ENCODE data around the gene KRT33A.

KRT33A gene

GRCh38 chr17:41298458-41299135 lies 52.0 kb downstream of the KRT33A start:
- Mint-ChIP-seq H3K27ac (no peak overlapping the region), H3K4me3 (no peak overlapping the region), H3K4me1 (no peaks in the 10 kb centered on the region), H3K9me3 (peaks cover 19% of the 10 kb centered on the region), H3K36me3 (ENCODE audit: low read depth) (no peaks in the 10 kb centered on the region), H3K27me3 (ENCODE audit: low read depth, poor library complexity) (peaks cover 10% of the 10 kb centered on the region)
- no peak for TF ChIP-seq CTCF (IDR thresholded peaks at IDR 0.05)
- no peak for DNase-seq

- Mint-ChIP-seq H3K27me3 (ENCODE audit: low read depth, poor library complexity) (peaks cover 15% of the 10 kb centered on the region), H3K27ac (no peak overlapping the region), H3K4me3 (no peak overlapping the region), H3K9me3 (peaks cover 19% of the 10 kb centered on the region), H3K4me1 (no peaks in the 10 kb centered on the region), H3K36me3 (ENCODE audit: low read depth) (no peaks in the 10 kb centered on the region)
- no peak for TF ChIP-seq CTCF (IDR thresholded peaks at IDR 0.05)
- no peak for DNase-seq
These were observed 53.8 kb downstream of the KRT33A start for GRCh38 chr17:41296846-41297245.

Data from nephron progenitor cell (in vitro differentiated cells).